SK-N-SH (cell line): ENCODE results near the gene ZNF593OS.

Experiments used
- POLR2AphosphoS5 ChIP-seq: IDR thresholded peaks from 2 replicates; pipeline ENCODE4 v1.6.1; 2012; ENCODE audit warnings: low read depth, low read length
- TEAD4 ChIP-seq: IDR thresholded peaks from 2 replicates; pipeline ENCODE4 v1.4.0; 2012; ENCODE audit warnings: mild to moderate bottlenecking, borderline replicate concordance; ENCODE audit not compliant: insufficient read depth
- TF ChIP-seq, protein P1 (sequence below): IDR thresholded peaks from 2 replicates; pipeline ENCODE4 v1.6.1; 2012; ENCODE audit warnings: mild to moderate bottlenecking, low read depth, low read length, moderate library complexity

DNA sequence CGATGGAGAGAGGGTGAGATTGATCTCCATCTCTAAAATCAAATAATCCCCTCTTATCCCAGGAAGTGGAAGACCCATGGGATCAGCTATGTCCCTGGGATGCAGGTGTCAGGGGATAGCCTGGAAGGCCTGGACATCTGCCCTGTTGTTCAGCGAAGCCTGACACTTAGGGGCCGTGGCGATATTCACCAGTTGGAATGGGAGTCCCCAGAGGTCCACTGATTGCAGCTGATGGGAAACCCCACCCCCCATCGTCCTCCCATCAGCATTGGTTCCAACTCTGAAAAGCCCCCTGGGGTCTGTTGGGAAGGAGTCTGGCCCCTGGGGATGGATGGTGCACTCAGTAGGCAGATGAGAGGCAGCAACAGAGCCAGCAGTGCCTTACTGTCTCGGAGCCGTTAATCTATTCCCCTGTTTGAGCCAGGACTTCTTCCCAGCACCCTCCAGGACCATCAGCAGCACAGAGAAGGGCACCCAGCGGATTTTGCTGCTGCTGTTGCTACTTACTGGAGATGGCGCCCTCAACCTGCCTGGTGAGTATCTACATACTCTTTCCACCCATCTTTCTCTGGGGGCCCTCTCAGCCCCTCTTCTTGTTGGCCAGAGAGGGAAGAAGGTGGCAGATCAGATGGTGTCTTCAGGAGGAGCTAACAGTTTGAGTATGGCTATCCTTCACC lies 32.1 kb upstream of the ZNF593OS start:
- TF ChIP-seq, protein P1, sequence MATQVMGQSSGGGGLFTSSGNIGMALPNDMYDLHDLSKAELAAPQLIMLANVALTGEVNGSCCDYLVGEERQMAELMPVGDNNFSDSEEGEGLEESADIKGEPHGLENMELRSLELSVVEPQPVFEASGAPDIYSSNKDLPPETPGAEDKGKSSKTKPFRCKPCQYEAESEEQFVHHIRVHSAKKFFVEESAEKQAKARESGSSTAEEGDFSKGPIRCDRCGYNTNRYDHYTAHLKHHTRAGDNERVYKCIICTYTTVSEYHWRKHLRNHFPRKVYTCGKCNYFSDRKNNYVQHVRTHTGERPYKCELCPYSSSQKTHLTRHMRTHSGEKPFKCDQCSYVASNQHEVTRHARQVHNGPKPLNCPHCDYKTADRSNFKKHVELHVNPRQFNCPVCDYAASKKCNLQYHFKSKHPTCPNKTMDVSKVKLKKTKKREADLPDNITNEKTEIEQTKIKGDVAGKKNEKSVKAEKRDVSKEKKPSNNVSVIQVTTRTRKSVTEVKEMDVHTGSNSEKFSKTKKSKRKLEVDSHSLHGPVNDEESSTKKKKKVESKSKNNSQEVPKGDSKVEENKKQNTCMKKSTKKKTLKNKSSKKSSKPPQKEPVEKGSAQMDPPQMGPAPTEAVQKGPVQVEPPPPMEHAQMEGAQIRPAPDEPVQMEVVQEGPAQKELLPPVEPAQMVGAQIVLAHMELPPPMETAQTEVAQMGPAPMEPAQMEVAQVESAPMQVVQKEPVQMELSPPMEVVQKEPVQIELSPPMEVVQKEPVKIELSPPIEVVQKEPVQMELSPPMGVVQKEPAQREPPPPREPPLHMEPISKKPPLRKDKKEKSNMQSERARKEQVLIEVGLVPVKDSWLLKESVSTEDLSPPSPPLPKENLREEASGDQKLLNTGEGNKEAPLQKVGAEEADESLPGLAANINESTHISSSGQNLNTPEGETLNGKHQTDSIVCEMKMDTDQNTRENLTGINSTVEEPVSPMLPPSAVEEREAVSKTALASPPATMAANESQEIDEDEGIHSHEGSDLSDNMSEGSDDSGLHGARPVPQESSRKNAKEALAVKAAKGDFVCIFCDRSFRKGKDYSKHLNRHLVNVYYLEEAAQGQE = no peak
- TF ChIP-seq POLR2AphosphoS5 = no peak
- no peak for TF ChIP-seq TEAD4
